Stimulated activated CD4-positive, alpha-beta T cell treated with anti-CD3 and anti-CD28 coated beads, Interleukin-4, amount 100 ng/mL, for 4 hours (primary cell): Measurements from ENCODE around the gene FRAS1.
"Not testable (repeated sequence)": the region's sequence is repeated elsewhere in the genome, so short reads cannot be mapped to it uniquely, and the experiment has no call there.

Experiments used
- DNase-seq, 2 experiments: peaks; one replicate each; pipeline ENCODE4 v3.0.0-alpha.2; 2020

Gene FRAS1

GRCh38 chr4:78214078-78214477 is 157.0 kb downstream of the FRAS1 start:
- no peak for DNase-seq

- DNase-seq = no peak
Measured at GRCh38 chr4:78217557-78217956, 160.4 kb downstream of the FRAS1 start.

DNA sequence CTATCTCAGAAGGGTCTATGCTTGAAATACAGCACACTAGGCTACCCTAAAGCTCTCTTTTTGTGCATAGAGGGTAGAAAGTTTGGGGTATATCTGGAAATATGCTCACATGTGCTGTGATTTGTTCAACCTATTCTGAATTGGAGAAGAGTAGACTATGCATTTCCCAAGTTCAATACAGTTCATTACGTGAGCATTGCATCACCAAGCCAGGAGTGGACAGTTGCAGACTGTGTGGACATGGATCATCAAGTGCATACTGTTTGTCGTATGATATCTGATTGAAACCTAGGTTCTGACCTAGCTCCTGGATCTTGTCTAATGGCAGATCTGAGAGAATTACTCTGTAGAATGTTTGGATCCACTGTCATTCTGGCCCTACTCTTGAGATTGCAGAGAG is 161.1 kb downstream of the FRAS1 start:
- no peak for DNase-seq

DNA sequence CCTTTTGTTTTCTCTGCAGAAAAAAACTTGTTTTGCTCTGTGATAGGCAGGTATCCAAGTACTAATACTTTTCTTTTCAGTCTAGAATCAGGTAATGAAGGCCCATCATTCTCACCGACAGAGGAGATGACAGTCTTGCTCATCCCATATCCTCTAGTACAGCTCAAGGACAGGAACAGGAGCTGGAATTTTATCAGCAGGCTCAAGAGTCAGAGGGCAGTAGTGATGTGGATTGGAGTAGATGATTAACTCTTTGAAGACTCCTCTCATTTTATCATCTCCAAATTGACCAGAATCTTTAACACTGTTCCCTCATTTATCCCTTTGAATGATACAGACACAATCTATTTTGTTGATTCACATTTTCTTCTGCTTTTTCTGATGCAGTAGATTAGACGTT is 162.7 kb downstream of the FRAS1 start:
- DNase-seq = no peak

DNA sequence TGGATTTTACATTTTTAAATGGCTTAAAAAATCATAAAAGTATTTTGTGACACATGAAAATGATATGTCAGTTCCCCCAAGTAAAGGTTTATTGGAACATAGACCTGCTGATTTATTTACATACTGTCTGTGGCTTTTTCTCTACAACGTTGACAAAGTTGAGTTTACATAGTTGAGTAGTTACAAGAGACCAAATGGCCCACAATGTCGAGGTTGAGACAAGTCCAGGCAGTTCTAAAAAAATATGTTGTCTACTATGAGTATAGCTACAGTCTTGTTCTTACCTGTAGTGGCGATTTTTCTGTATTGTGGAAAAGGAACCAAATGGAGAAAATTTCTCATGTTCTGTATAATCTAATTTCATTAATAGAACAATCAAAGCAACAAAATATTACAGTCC is 163.2 kb downstream of the FRAS1 start:
- DNase-seq = no peak

- no peak for DNase-seq
Measured at GRCh38 chr4:78222575-78223186, 165.6 kb downstream of the FRAS1 start.

GRCh38 chr4:78225236-78225635 is 168.1 kb downstream of the FRAS1 start:
- no peak for DNase-seq

GRCh38 chr4:78226279-78226678 is 169.2 kb downstream of the FRAS1 start:
- no peak for DNase-seq

GRCh38 chr4:78227411-78228057 is 170.4 kb downstream of the FRAS1 start:
- no peak for DNase-seq

DNA sequence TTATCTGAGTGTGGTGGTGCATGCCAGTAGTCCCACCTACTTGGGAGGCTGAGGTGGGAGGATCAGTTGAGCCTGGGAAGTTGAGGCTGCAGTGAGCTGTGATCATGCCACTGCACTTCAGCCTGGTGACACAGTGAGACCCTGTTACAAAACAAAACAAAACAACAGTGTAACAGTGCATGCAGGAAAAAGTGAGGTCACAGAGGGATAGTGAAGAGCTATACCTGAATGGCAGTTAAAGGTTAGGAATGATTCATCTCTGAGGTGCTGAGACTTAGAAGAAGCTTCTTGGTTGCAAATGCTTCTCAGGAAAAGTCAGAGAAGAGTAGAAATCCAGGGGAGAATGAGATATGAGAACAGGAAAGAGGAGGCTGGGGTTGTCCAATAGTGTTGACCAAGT is 178.7 kb downstream of the FRAS1 start:
- DNase-seq = no peak

GRCh38 chr4:78237360-78237759 is 180.2 kb downstream of the FRAS1 start:
- DNase-seq = no peak

DNA sequence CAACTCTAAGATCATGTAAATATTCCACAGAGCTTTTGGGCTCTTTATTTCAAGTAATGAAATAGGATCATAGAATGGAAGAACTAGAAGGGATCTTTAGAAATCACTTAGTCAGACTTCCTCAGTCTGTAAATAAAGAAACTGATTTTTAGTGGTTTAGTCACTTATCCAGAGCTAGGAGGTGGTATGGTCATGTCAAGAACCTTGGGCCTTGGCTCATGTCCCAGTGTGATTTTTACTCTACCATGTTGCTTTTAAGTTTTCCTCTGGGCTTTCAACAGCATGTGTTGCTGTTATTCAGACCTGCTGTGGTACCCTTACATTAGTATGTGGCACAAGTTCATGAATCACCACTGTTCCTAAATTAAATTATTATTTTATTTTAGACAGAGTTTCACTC is 184.9 kb downstream of the FRAS1 start:
- DNase-seq = no peak

GRCh38 chr4:78244705-78245485 is 187.8 kb downstream of the FRAS1 start:
- DNase-seq = no peak

GRCh38 chr4:78247536-78248285 is 190.6 kb downstream of the FRAS1 start:
- no peak for DNase-seq

DNA sequence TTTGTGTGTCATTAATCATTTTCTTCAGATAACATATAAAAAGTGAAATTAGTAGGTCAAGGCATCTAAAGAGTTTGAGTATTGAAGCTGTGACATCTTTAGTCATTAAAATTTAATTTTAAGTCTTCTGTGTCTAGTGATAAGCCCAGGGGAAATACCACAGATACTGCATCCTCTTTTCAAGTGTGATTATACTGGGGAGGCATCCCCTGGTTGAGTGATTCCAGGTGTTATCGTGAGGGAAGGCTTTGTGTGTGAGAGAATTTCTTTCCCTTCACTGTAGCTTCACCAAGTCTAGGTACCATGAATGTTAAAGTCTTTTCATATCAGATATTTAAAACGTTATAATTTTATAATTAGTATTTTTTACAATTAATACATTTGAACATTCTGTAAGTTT is 193.4 kb downstream of the FRAS1 start:
- no peak for DNase-seq

DNA sequence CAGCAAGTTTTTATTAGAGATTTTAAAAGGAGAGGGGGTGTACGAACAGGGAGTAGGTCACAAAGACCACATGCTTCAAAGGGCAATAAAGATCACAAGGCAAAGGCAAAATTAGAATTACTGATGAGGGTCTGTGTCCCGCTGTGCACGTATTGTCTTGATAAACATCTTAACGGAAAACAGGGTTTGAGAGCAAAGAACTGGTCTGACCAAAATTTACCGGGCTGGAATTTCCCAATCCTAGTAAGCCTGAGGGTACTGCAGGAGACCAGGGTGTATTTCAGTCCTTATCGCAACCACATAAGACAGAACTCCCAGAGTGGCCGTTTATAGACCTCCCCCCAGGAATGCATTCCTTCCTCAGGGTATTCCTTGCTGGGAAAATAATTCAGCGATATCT is 195.7 kb downstream of the FRAS1 start:
- not testable (repeated sequence) for DNase-seq

DNA sequence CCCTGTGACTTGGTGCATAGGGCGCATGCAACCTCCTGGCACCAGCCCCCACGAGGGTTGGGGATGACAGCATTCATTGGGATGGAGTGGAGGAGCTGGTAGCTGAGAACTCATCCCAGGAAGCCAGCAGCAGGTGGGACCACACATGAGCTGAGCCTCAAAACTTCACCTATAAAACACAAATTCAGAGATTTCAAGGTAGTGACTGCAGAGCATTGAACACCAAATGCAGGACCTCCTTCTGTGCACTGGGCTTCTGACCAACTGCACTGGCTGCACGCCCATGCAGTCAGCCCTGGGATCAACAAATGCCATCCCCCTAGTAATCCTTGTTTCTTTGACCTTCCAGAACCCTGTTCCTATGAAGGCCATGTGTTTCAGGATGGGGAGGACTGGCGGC is 197.8 kb downstream of the FRAS1 start:
- no peak for DNase-seq

GRCh38 chr4:78265006-78265405 is 207.9 kb downstream of the FRAS1 start:
- no peak for DNase-seq

GRCh38 chr4:78267790-78268189 is 210.7 kb downstream of the FRAS1 start:
- DNase-seq = no peak

DNA sequence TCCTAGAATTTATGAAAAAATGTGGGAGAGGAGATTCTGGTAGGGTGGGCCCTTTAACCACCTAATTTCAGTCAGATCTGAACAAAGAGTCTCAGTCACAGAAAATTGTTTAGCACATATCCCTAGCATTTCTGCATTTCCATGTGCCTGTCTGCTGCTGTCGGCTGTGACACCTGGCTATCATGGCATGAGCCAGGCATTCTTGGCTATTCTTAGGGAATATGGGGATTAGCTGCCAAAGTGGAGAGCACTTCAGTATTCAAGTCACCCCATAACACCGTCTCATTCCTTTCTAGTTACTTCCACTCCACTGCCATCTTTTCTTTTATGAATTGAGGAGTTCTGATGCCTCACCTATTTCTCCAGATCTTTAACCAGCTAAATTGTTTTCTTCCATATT is 211.5 kb downstream of the FRAS1 start:
- DNase-seq = no peak

DNA sequence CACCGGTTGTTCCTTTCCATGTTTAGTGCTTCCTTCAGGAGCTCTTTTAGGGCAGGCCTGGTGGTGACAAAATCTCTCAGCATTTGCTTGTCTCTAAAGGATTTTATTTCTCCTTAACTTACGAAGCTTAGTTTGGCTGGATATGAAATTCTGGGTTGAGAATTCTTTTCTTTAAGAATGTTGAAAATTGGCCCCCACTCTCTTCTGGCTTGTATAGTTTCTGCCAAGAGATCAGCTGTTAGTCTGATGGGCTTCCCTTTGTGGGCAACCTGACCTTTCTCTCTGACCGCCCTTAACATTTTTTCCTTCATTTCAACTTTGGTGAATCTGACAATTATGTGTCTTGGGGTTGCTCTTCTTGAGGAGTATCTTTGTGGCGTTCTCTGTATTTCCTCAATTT is 218.3 kb downstream of the FRAS1 start:
- DNase-seq = not testable (repeated sequence)

- DNase-seq = no peak
Measured at GRCh38 chr4:78286281-78286680, 229.2 kb downstream of the FRAS1 start.

GRCh38 chr4:78288327-78288726 is 231.2 kb downstream of the FRAS1 start:
- no peak for DNase-seq

GRCh38 chr4:78291277-78291676 is 234.2 kb downstream of the FRAS1 start:
- DNase-seq = no peak
